Breast epithelium (tissue), 4 donors: Measurements from ENCODE around the gene UTP25. TPM values are rescaled to one million over a fixed set of nuclear protein-coding genes. Genes with fewer than 3 reads are reported as not detected.

Source experiments
- DNase-seq, 2 donors: peaks; one replicate each; pipeline ENCODE4 v3.0.0-alpha.2; 2019; ENCODE audit warnings: low spot score in 2 of 2
- H3K27ac ChIP-seq, 2 donors: fragments of 200-600 bp; sonication (generic) in 1 of 2; one replicate each; pipeline ENCODE4 v1.5.1; 2016 to 2019; ENCODE audit warnings: mild to moderate bottlenecking in 1 of 2
- H3K27me3 ChIP-seq, 2 donors: fragments of 200-600 bp; sonication (generic) in 1 of 2; one replicate each; pipeline versions ENCODE4 v1.5.1 to v1.6.0; 2017 to 2019; ENCODE audit warnings: control low read depth in 1 of 2, mild to moderate bottlenecking in 1 of 2
- H3K36me3 ChIP-seq: fragments of 200-600 bp; one replicate; pipeline ENCODE4 v1.5.1; 2019
- H3K4me1 ChIP-seq, 2 donors: fragments of 200-600 bp; sonication (generic); one replicate each; pipeline ENCODE4 v1.5.1; 2016 to 2019; ENCODE audit warnings: control low read depth in 1 of 2
- H3K4me3 ChIP-seq, 3 donors: fragments of 200-600 bp; sonication (generic); 1 replicate in 2 of 3; 2 replicates in 1 of 3; pipeline ENCODE4 v1.5.1; 2016 to 2019; ENCODE audit warnings: mild to moderate bottlenecking in 3 of 3, moderate library complexity in 2 of 3
- H3K9me3 ChIP-seq, 2 donors: fragments of 200-600 bp; sonication (generic) in 1 of 2; one replicate each; pipeline ENCODE4 v1.5.1; 2016 to 2019; ENCODE audit warnings: control low read depth in 1 of 2
- CTCF ChIP-seq, 3 donors: fragments of 450-650 bp; IDR thresholded peaks; one replicate each; pipeline ENCODE4 v1.5.1; 2016 to 2017; ENCODE audit warnings: antibody characterized with exemption in 3 of 3, mild to moderate bottlenecking in 3 of 3, moderate library complexity in 3 of 3
- POLR2A ChIP-seq: fragments of 450-650 bp; IDR thresholded peaks from one replicate; pipeline ENCODE4 v1.6.1; 2016; ENCODE audit warnings: antibody characterized with exemption, mild to moderate bottlenecking, moderate library complexity
- POLR2AphosphoS5 ChIP-seq, 3 donors: sonication (generic); formaldehyde crosslinking; IDR thresholded peaks; one replicate each; pipeline ENCODE4 v1.6.1; 2017; ENCODE audit warnings: antibody characterized with exemption in 3 of 3
- intact Hi-C: fragments of 100-400 bp; cut with DNase I; formaldehyde crosslinking; loops from one replicate; pipeline ENCODE4 v1.15.1; 2023; ENCODE audit warnings: low total_unique reads
- total RNA-seq, 3 donors: library from RNA; depleted of rRNA; stranded (reverse); fragments of >200 nt; gene quantifications; one replicate each; pipeline ENCODE4 v1.1.0, GENCODE V29; 2016

Gene UTP25
- total RNA-seq, 3 donors from 2014 or later, result 6.4 to 15.5 (median 11.1) TPM

GRCh38 chr1:209835782-209836298, 8.1 kb downstream of the UTP25 start:
- Histone ChIP-seq H3K27me3 (no peaks in the 10 kb centered on the region), H3K27ac (no peak overlapping the region), H3K36me3 (no peaks in the 10 kb centered on the region), H3K9me3 (no peaks in the 10 kb centered on the region), H3K4me3 (no peak overlapping the region), H3K4me1 (no peaks in the 10 kb centered on the region)
- intact Hi-C loops, result no loop called here
- TF ChIP-seq POLR2AphosphoS5 (IDR thresholded peaks at IDR 0.05), result no peak
- DNase-seq, result no peak

GRCh38 chr1:209837671-209838070, 9.9 kb downstream of the UTP25 start:
- H3K27me3 ChIP-seq, result no peaks in the 10 kb centered on the region
- no peaks in the 10 kb centered on the region for H3K9me3 ChIP-seq
- H3K4me1 ChIP-seq, result no peaks in the 10 kb centered on the region
- TF ChIP-seq POLR2A (no peak), POLR2AphosphoS5 (IDR thresholded peaks at IDR 0.05) (no peak), CTCF (IDR thresholded peaks at IDR 0.05) (no peak)
- H3K36me3 ChIP-seq, result no peaks in the 10 kb centered on the region
- DNase-seq, result no peak
- intact Hi-C loops, result no loop called here
- H3K27ac ChIP-seq, result no peak overlapping the region
- no peak overlapping the region for H3K4me3 ChIP-seq

- TF ChIP-seq POLR2A (no peak), CTCF (IDR thresholded peaks at IDR 0.05) (no peak), POLR2AphosphoS5 (IDR thresholded peaks at IDR 0.05) (no peak)
- Histone ChIP-seq H3K27ac (no peak overlapping the region), H3K27me3 (no peaks in the 10 kb centered on the region), H3K36me3 (peaks cover 4% of the 10 kb centered on the region), H3K4me1 (no peaks in the 10 kb centered on the region), H3K9me3 (no peaks in the 10 kb centered on the region), H3K4me3 (no peak overlapping the region)
- intact Hi-C loops, result no loop called here
- DNase-seq, result no peak
Observed at GRCh38 chr1:209838537-209838936, 10.8 kb downstream of the UTP25 start.

- intact Hi-C loops, result no loop called here
- H3K9me3 ChIP-seq, result no peaks in the 10 kb centered on the region
- H3K27ac ChIP-seq, result no peak overlapping the region
- H3K36me3 ChIP-seq, result peaks cover 6% of the 10 kb centered on the region
- TF ChIP-seq POLR2A (no peak), CTCF (IDR thresholded peaks at IDR 0.05) (no peak)
- H3K4me1 ChIP-seq, result no peaks in the 10 kb centered on the region
- no peak for DNase-seq
- no peaks in the 10 kb centered on the region for H3K27me3 ChIP-seq
- H3K4me3 ChIP-seq, result no peak overlapping the region
Observed at GRCh38 chr1:209839875-209840546, 12.2 kb downstream of the UTP25 start.

- no peaks in the 10 kb centered on the region for H3K4me1 ChIP-seq
- H3K27ac ChIP-seq, result peak overlapping the region in 1 of 2 donors; percentile 52
- H3K4me3 ChIP-seq, result no peak overlapping the region
- H3K27me3 ChIP-seq, result no peaks in the 10 kb centered on the region
- intact Hi-C loops, result no loop called here
- DNase-seq, result no peak
- no peaks in the 10 kb centered on the region for H3K9me3 ChIP-seq
- TF ChIP-seq POLR2AphosphoS5 (IDR thresholded peaks at IDR 0.05), result no peak
- TF ChIP-seq CTCF (IDR thresholded peaks at IDR 0.05), result no peak
- no peak for TF ChIP-seq POLR2A
- H3K36me3 ChIP-seq, result peaks cover 6% of the 10 kb centered on the region
Observed at GRCh38 chr1:209840611-209841010, 12.8 kb downstream of the UTP25 start.
